RWPE1 (cell line): Measurements from ENCODE around the gene ICAM1.
A peak's percentile ranks its signal among the peaks of the same experiment; 100 is the strongest.
"Not testable (repeated sequence)": the region's sequence is repeated elsewhere in the genome, so short reads cannot be mapped to it uniquely, and the experiment has no call there.

Experiments
- CTCF ChIA-PET: fragments of 350-600 bp; sonication (Branson Sonifier 250); formaldehyde crosslinking; extraction: SDS; loops from one replicate; lab custom pipeline; 2021; lab: Yijun Ruan, JAX
- POLR2A ChIA-PET: fragments of 400-600 bp; formaldehyde crosslinking; extraction: SDS; loops from one replicate; lab custom pipeline; 2020; ENCODE audit warnings: antibody characterized with exemption; ENCODE audit not compliant: low non-redundant PET; lab: Yijun Ruan, JAX
- DNase-seq: peaks from one replicate; pipeline ENCODE4 v3.0.0; 2012; ENCODE audit warnings: low spot score
- H3K27ac ChIP-seq: fragments of 450-650 bp; 2 replicates; pipeline ENCODE4 v1.5.1; 2017
- CTCF ChIP-seq: fragments of 450-650 bp; conservative IDR thresholded peaks from 2 replicates; pipeline ENCODE4 v1.5.1; 2017; ENCODE audit warnings: low read depth, mild to moderate bottlenecking

Gene ICAM1

GRCh38 chr19:10279737-10280442 is 9.0 kb downstream of the ICAM1 start:
- POLR2A ChIA-PET: interaction anchor here (0.8 kb wide), 1 partner anchor 9 kb away, joined by 5 read pairs; the partner anchor contains the start of gene ICAM1
- no peak for TF ChIP-seq CTCF
- CTCF ChIA-PET: interaction anchor here (0.6 kb wide), 3 partner anchors 30 to 401 kb away, joined by 3 to 4 read pairs (median 3); no protein-coding TSS in a partner anchor
- H3K27ac ChIP-seq: peak overlapping the region; percentile 9; the same call in 1 of the 2 replicates
- DNase-seq: no peak

GRCh38 chr19:10282043-10282442 is 11.1 kb downstream of the ICAM1 start:
- POLR2A ChIA-PET, DNase-seq, CTCF ChIA-PET: not testable (repeated sequence)
- H3K27ac ChIP-seq: peak overlapping the region; percentile 59; the same call in 1 of the 2 replicates

GRCh38 chr19:10283301-10284064 is 12.6 kb downstream of the ICAM1 start:
- peak overlapping the region; percentile 59 for H3K27ac ChIP-seq
- POLR2A ChIA-PET: no interaction called here

GRCh38 chr19:10284065-10284959 is 13.4 kb downstream of the ICAM1 start:
- ChIA-PET POLR2A (no interaction called here), CTCF (interaction anchor here (0.9 to 2.0 kb wide), 3 partner anchors 15 to 104 kb away, joined by 3 to 4 read pairs (median 4); no protein-coding TSS in a partner anchor)
- TF ChIP-seq CTCF: no peak
- peak overlapping the region; percentile 93 for H3K27ac ChIP-seq
- DNase-seq: no peak

More at GRCh38 chr19:10283301-10284064, 12.6 kb downstream of the ICAM1 start:
- CTCF ChIA-PET: interaction anchor here (0.9 to 2.0 kb wide), 2 partner anchors 25 to 105 kb away, joined by 3 to 4 read pairs; no protein-coding TSS in a partner anchor
- no peak for DNase-seq
- no peak for TF ChIP-seq CTCF

GRCh38 chr19:10284960-10285278 is 14.0 kb downstream of the ICAM1 start:
- ChIA-PET POLR2A (no interaction called here), CTCF (interaction anchor here (1.2 to 2.0 kb wide), 2 partner anchors 15 to 26 kb away, joined by 4 read pairs; no protein-coding TSS in a partner anchor)
- no peak for TF ChIP-seq CTCF
- H3K27ac ChIP-seq: peak overlapping the region; percentile 93
- no peak for DNase-seq

- ChIA-PET CTCF (interaction anchor here (0.6 to 2.0 kb wide), 4 partner anchors 11 to 27 kb away, joined by 3 to 4 read pairs (median 4); no protein-coding TSS in a partner anchor), POLR2A (interaction anchor here (0.6 to 1.5 kb wide), 3 partner anchors 12 to 30 kb away, joined by 3 to 7 read pairs (median 4); partner anchors contain the start of gene ICAM1)
- TF ChIP-seq CTCF: no peak
- no peak for DNase-seq
- peak overlapping the region; percentile 93 for H3K27ac ChIP-seq
Measured at GRCh38 chr19:10285393-10285792, 14.5 kb downstream of the ICAM1 start.
